SK-N-SH (cell line): ENCODE results near the gene SAE1. TPM values are rescaled to one million over a fixed set of nuclear protein-coding genes. Genes with fewer than 3 reads are reported as not detected.

Source experiments
- CTCF ChIA-PET: fragments of 300-600, 350-600 bp; formaldehyde crosslinking; extraction: SDS; loops from one replicate; lab custom pipeline; 2021; lab: Yijun Ruan, JAX
- POLR2A ChIA-PET: fragments of 350-600 bp; sonication (Branson Sonifier 250); formaldehyde crosslinking; extraction: SDS; loops from one replicate; lab custom pipeline; 2020; ENCODE audit warnings: antibody characterized with exemption, inconsistent platforms; lab: Yijun Ruan, JAX
- DNase-seq: peaks from one replicate; pipeline ENCODE4 v3.0.0; 2012
- H2AFZ ChIP-seq: fragments of 200-600 bp; sonication (generic); 2 replicates; pipeline ENCODE4 v1.8.1; 2016; ENCODE audit warnings: antibody characterized with exemption, mild to moderate bottlenecking, low read depth
- H3F3A ChIP-seq: fragments of 200-600 bp; sonication (generic); replicated peaks from 2 replicates; pipeline ENCODE3; 2016; ENCODE audit warnings: antibody characterized with exemption, mild to moderate bottlenecking; ENCODE audit not compliant: insufficient read depth
- H3K27ac ChIP-seq, 2 experiments: fragments of 200-500 bp in 1 of 2; fragments of 200-600 bp in 1 of 2; sonication (Bioruptor generic) in 1 of 2; sonication (generic), shearing (Covaris generic) in 1 of 2; 2 replicates each; pipeline versions ENCODE4 v1.5.1 to v1.6.1; 2014 to 2016; ENCODE audit warnings: low read depth in 2 of 2, inconsistent platforms in 1 of 2, low read length in 1 of 2, mild to moderate bottlenecking in 1 of 2, mixed read lengths in 1 of 2
- H3K27me3 ChIP-seq: fragments of 200-600 bp; sonication (generic), shearing (Covaris generic); 2 replicates; pipeline ENCODE4 v1.6.1; 2016; ENCODE audit warnings: mixed run types; ENCODE audit not compliant: insufficient read depth
- H3K36me3 ChIP-seq, 2 experiments: fragments of 200-500 bp in 1 of 2; fragments of 200-600 bp in 1 of 2; sonication (Bioruptor generic) in 1 of 2; sonication (generic) in 1 of 2; replicated peaks in 1 of 2; 2 replicates each; pipeline versions ENCODE3 to v1.5.1; 2014 to 2016; ENCODE audit warnings: low read length in 1 of 2, mild to moderate bottlenecking in 1 of 2; ENCODE audit not compliant: insufficient read depth in 2 of 2, control insufficient read depth in 1 of 2
- H3K4me1 ChIP-seq, 2 experiments: fragments of 200-500 bp in 1 of 2; fragments of 200-600 bp in 1 of 2; sonication (Bioruptor generic) in 1 of 2; sonication (generic), shearing (Covaris generic) in 1 of 2; 2 replicates each; pipeline versions ENCODE4 v1.5.1 to v1.6.1; 2014 to 2016; ENCODE audit warnings: low read depth in 1 of 2, low read length in 1 of 2, mixed run types in 1 of 2; ENCODE audit not compliant: insufficient read depth in 2 of 2, control insufficient read depth in 1 of 2
- H3K4me2 ChIP-seq: fragments of 200-600 bp; sonication (generic), shearing (Covaris generic); 2 replicates; pipeline ENCODE4 v1.6.1; 2017; ENCODE audit warnings: mixed run types
- H3K4me3 ChIP-seq, 2 experiments: fragments of 200-500 bp in 1 of 2; fragments of 200-600 bp in 1 of 2; sonication (Bioruptor generic) in 1 of 2; sonication (generic), shearing (Covaris generic) in 1 of 2; 2 replicates each; pipeline versions ENCODE4 v1.5.1 to v1.8.1; 2014 to 2016; ENCODE audit warnings: low read depth in 2 of 2, inconsistent platforms in 1 of 2, low read length in 1 of 2, mild to moderate bottlenecking in 1 of 2, mixed read lengths in 1 of 2, moderate library complexity in 1 of 2
- H3K79me2 ChIP-seq: fragments of 200-600 bp; sonication (generic); 2 replicates; pipeline ENCODE4 v1.8.1; 2017; ENCODE audit warnings: mild to moderate bottlenecking; ENCODE audit not compliant: insufficient read depth
- H3K9ac ChIP-seq: fragments of 200-600 bp; sonication (generic); 2 replicates; pipeline ENCODE4 v1.6.1; 2017; ENCODE audit warnings: mixed run types
- H3K9me2 ChIP-seq: fragments of 200-600 bp; sonication (generic); 2 replicates; pipeline ENCODE4 v1.6.1; 2017; ENCODE audit warnings: mixed run types
- H3K9me3 ChIP-seq: fragments of 200-600 bp; sonication (generic); 2 replicates; pipeline ENCODE4 v1.6.1; 2017; ENCODE audit warnings: mixed run types, mild to moderate bottlenecking, moderate library complexity
- H4K20me1 ChIP-seq: fragments of 200-600 bp; sonication (generic); 2 replicates; pipeline ENCODE4 v1.6.1; 2017; ENCODE audit warnings: mild to moderate bottlenecking, mixed run types; ENCODE audit not compliant: insufficient read depth
- ELF1 ChIP-seq: IDR thresholded peaks from 2 replicates; pipeline ENCODE4 v1.4.0; 2012
- EP300 ChIP-seq, 2 experiments: IDR thresholded peaks; 2 replicates each; pipeline versions ENCODE4 v1.4.0 to v1.6.1; 2012; ENCODE audit warnings: borderline replicate concordance in 1 of 2, low read depth in 1 of 2, low read length in 1 of 2
- EZH2phosphoT487 ChIP-seq: fragments of 200-600 bp; sonication (generic); IDR thresholded peaks from 2 replicates; pipeline ENCODE4 v1.6.1; 2017; ENCODE audit warnings: low read depth, mixed run types, mild to moderate bottlenecking, antibody characterized with exemption, moderate library complexity, borderline replicate concordance
- FOXM1 ChIP-seq: IDR thresholded peaks from 2 replicates; pipeline ENCODE4 v1.4.0; 2012; ENCODE audit warnings: low read depth, mild to moderate bottlenecking
- GATA2 ChIP-seq: sonication (generic); formaldehyde crosslinking; IDR thresholded peaks from 2 replicates; pipeline ENCODE4 v1.5.0; 2020; ENCODE audit warnings: mild to moderate bottlenecking, missing genetic modification reagents
- JUND ChIP-seq: IDR thresholded peaks from 2 replicates; pipeline ENCODE4 v1.4.0; 2012
- NFIC ChIP-seq: IDR thresholded peaks from 2 replicates; pipeline ENCODE4 v1.4.0; 2012; ENCODE audit warnings: borderline replicate concordance
- NRF1 ChIP-seq: IDR thresholded peaks from 2 replicates; pipeline ENCODE4 v1.6.1; 2012; ENCODE audit warnings: low read depth, mild to moderate bottlenecking, low read length
- POLR2AphosphoS5 ChIP-seq: IDR thresholded peaks from 2 replicates; pipeline ENCODE4 v1.6.1; 2012; ENCODE audit warnings: low read depth, low read length
- RFX5 ChIP-seq: IDR thresholded peaks from 2 replicates; pipeline ENCODE4 v1.6.1; 2012; ENCODE audit warnings: mild to moderate bottlenecking, improper control_type of control experiment, low read length
- SIN3A ChIP-seq: IDR thresholded peaks from 2 replicates; pipeline ENCODE4 v1.6.1; 2012; ENCODE audit warnings: low read depth, mild to moderate bottlenecking, low read length, moderate library complexity, borderline replicate concordance
- TAF1 ChIP-seq: IDR thresholded peaks from 2 replicates; pipeline ENCODE4 v1.6.1; 2012; ENCODE audit warnings: low read depth, mild to moderate bottlenecking, low read length, moderate library complexity, borderline replicate concordance
- TCF12 ChIP-seq: IDR thresholded peaks from 2 replicates; pipeline ENCODE4 v1.4.0; 2012
- WGBS: methylation state at CpG from one replicate; pipeline ENCODE4 v1.1.6; 2017; ENCODE audit warnings: low lambda C conversion rate; 5-methylcytosine and 5-hydroxymethylcytosine counted together
- polyA plus RNA-seq, 3 experiments: library from polyadenylated mRNA; depleted of rRNA; stranded (reverse); fragments of >200 nt; gene quantifications; 2 replicates each; pipeline ENCODE4 v1.2.3, GENCODE V29; 2012
- TF ChIP-seq, protein P1 (sequence below): IDR thresholded peaks from 2 replicates; pipeline ENCODE4 v1.4.0; 2012; ENCODE audit warnings: low read depth
- TF ChIP-seq, protein P2 (sequence below): IDR thresholded peaks from 2 replicates; pipeline ENCODE4 v1.6.1; 2012; ENCODE audit warnings: mild to moderate bottlenecking, low read depth, low read length, moderate library complexity
- TF ChIP-seq, protein P3 (sequence below): fragments of 200-600 bp; sonication (generic); IDR thresholded peaks from 2 replicates; pipeline ENCODE4 v1.6.1; 2017; ENCODE audit warnings: antibody characterized with exemption, mild to moderate bottlenecking, moderate library complexity
- TF ChIP-seq, protein P4 (sequence below): IDR thresholded peaks from 2 replicates; pipeline ENCODE4; 2012
- TF ChIP-seq, protein P5 (sequence below): fragments of 150-350 bp; IDR thresholded peaks from 2 replicates; pipeline ENCODE4 v1.6.1; 2016; ENCODE audit warnings: mild to moderate bottlenecking, low read depth, low read length

SAE1 gene
- polyA plus RNA-seq, 1 of the 3 experiments (the other 2 are of a cell fraction): 123 TPM

DNA sequence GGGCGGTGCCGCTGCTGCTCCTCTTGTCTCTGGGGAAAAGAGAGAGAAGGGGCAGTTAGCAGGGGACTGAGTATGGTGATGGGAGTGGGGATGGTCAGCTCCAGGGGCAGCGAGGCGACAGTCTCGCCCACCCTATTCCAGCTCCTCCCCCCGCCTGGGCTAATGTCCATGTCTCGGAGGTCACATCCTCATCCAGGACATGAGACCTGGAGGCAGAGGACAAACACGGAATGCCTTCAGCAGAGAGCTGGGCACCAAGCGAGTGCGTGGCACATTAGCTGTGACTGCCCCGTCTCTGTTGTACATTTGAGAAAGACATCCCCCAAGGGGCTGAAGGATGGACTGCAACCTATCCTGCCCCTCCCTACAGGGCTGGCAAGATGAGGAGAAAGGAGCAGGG, 91.3 kb downstream of the SAE1 start:
- no peak overlapping the region for H3K27ac ChIP-seq
- peaks cover 23% of the 10 kb centered on the region for H4K20me1 ChIP-seq
- WGBS: 94% methylated on average over 9 of the region's 11 CpGs
- peaks cover 13 to 21% of the 10 kb centered on the region in 2 experiments for H3K36me3 ChIP-seq
- H3K4me2 ChIP-seq: no peak overlapping the region
- no peak overlapping the region for H3K9ac ChIP-seq
- ChIA-PET POLR2A (no interaction called here), CTCF (interaction anchor here (5.6 to 22.3 kb wide), 2 partner anchors 11 to 24 kb away, joined by 69 to 520 read pairs; no protein-coding TSS in a partner anchor)
- H3K79me2 ChIP-seq: peaks cover 45% of the 10 kb centered on the region
- H3K4me1 ChIP-seq: peaks cover 8 to 12% of the 10 kb centered on the region in 2 experiments; a peak in 3 of 4 replicates
- H3K27me3 ChIP-seq: no peaks in the 10 kb centered on the region
- H3K4me3 ChIP-seq: no peak overlapping the region
- no peak overlapping the region for H2AFZ ChIP-seq
- no peaks in the 10 kb centered on the region for H3K9me3 ChIP-seq
- H3K9me2 ChIP-seq: no peaks in the 10 kb centered on the region
- TF ChIP-seq, protein P1, sequence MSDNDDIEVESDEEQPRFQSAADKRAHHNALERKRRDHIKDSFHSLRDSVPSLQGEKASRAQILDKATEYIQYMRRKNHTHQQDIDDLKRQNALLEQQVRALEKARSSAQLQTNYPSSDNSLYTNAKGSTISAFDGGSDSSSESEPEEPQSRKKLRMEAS: no peak
- TF ChIP-seq GATA2: no peak
- no peak for TF ChIP-seq RFX5
- H3F3A ChIP-seq: peaks cover 23% of the 10 kb centered on the region
- no peak for DNase-seq

DNA sequence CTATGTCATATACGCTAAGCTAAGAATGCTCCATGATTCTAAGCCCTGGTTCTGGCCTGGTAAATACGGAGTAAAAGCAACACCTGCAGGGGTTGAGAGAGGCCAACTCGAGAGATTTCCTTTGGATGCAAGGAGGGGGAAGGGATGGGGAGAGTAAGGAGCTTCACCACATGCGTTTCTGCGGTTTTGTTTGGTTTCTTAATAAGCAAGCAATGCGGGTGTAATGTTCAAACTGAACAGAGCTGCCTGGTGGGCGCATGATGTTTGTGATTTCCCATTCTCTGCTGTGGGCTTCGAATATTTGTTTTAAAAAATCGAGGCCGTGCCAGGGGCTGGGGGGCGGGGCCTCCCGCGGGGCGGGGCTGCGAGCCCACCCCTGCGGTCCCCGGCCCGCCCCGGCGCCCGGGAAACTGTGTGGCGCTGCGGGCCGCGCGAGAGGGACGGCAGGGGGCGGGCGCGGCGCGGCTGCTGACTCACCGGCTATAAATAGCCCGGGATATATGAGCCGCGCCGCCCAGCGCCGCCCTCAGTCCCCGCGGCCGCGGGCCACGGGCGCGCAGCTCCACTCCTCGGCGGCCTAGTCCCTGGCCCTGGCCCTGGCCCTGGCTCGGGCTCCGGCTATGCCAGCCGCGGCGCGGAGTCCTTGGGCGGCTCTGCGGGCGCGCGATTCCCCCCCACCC, 95.3 kb downstream of the SAE1 start:
- H3K36me3 ChIP-seq: peaks cover 11 to 16% of the 10 kb centered on the region in 2 experiments
- peak overlapping the region; percentile 96 for H3K4me2 ChIP-seq
- no peaks in the 10 kb centered on the region for H3K9me2 ChIP-seq
- 40% methylated on average over 6 of the region's 59 CpGs for WGBS
- H3K9ac ChIP-seq: peak overlapping the region; percentile 74
- peaks cover 48% of the 10 kb centered on the region for H4K20me1 ChIP-seq
- H3K4me1 ChIP-seq: peaks cover 20 to 26% of the 10 kb centered on the region in 2 experiments; a peak in 3 of 4 replicates
- H3K9me3 ChIP-seq: no peaks in the 10 kb centered on the region
- POLR2A ChIA-PET: interaction anchor here (0.5 to 2.8 kb wide), 15 partner anchors 13 to 119 kb away, joined by 3 to 65 read pairs (median 4); partner anchors contain the start of genes CCDC9, INAFM1, SAE1 and ZC3H4
- no peaks in the 10 kb centered on the region for H3K27me3 ChIP-seq
- H3K79me2 ChIP-seq: peaks cover 80% of the 10 kb centered on the region
- no peak overlapping the region for H2AFZ ChIP-seq
- peak overlapping the region; percentile 90 to 92 for H3K27ac ChIP-seq
- peak; percentile 99 for DNase-seq
- CTCF ChIA-PET: interaction anchor here (0.5 to 22.3 kb wide), 6 partner anchors 8 to 76 kb away, joined by 3 to 520 read pairs (median 5); no protein-coding TSS in a partner anchor
- H3K4me3 ChIP-seq: peak overlapping the region; percentile 49 to 93; a peak in 3 of 4 replicates
- H3F3A ChIP-seq: peaks cover 33% of the 10 kb centered on the region
- TF ChIP-seq, protein P2, sequence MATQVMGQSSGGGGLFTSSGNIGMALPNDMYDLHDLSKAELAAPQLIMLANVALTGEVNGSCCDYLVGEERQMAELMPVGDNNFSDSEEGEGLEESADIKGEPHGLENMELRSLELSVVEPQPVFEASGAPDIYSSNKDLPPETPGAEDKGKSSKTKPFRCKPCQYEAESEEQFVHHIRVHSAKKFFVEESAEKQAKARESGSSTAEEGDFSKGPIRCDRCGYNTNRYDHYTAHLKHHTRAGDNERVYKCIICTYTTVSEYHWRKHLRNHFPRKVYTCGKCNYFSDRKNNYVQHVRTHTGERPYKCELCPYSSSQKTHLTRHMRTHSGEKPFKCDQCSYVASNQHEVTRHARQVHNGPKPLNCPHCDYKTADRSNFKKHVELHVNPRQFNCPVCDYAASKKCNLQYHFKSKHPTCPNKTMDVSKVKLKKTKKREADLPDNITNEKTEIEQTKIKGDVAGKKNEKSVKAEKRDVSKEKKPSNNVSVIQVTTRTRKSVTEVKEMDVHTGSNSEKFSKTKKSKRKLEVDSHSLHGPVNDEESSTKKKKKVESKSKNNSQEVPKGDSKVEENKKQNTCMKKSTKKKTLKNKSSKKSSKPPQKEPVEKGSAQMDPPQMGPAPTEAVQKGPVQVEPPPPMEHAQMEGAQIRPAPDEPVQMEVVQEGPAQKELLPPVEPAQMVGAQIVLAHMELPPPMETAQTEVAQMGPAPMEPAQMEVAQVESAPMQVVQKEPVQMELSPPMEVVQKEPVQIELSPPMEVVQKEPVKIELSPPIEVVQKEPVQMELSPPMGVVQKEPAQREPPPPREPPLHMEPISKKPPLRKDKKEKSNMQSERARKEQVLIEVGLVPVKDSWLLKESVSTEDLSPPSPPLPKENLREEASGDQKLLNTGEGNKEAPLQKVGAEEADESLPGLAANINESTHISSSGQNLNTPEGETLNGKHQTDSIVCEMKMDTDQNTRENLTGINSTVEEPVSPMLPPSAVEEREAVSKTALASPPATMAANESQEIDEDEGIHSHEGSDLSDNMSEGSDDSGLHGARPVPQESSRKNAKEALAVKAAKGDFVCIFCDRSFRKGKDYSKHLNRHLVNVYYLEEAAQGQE: peak; percentile 74
- TF ChIP-seq, protein P3, sequence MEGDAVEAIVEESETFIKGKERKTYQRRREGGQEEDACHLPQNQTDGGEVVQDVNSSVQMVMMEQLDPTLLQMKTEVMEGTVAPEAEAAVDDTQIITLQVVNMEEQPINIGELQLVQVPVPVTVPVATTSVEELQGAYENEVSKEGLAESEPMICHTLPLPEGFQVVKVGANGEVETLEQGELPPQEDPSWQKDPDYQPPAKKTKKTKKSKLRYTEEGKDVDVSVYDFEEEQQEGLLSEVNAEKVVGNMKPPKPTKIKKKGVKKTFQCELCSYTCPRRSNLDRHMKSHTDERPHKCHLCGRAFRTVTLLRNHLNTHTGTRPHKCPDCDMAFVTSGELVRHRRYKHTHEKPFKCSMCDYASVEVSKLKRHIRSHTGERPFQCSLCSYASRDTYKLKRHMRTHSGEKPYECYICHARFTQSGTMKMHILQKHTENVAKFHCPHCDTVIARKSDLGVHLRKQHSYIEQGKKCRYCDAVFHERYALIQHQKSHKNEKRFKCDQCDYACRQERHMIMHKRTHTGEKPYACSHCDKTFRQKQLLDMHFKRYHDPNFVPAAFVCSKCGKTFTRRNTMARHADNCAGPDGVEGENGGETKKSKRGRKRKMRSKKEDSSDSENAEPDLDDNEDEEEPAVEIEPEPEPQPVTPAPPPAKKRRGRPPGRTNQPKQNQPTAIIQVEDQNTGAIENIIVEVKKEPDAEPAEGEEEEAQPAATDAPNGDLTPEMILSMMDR: peak; percentile 14; the same call in 1 of the 2 replicates
- TF ChIP-seq EZH2phosphoT487: no peak
- TF ChIP-seq TAF1: peak; percentile 94
- peak; percentile 96; the same call in 1 of the 2 replicates for TF ChIP-seq SIN3A
- peak; percentile 99 for TF ChIP-seq POLR2AphosphoS5
- TF ChIP-seq, protein P4, sequence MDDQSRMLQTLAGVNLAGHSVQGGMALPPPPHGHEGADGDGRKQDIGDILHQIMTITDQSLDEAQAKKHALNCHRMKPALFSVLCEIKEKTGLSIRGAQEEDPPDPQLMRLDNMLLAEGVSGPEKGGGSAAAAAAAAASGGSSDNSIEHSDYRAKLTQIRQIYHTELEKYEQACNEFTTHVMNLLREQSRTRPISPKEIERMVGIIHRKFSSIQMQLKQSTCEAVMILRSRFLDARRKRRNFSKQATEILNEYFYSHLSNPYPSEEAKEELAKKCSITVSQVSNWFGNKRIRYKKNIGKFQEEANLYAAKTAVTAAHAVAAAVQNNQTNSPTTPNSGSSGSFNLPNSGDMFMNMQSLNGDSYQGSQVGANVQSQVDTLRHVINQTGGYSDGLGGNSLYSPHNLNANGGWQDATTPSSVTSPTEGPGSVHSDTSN: no peak
- peak; percentile 47; the same call in 1 of the 2 replicates for TF ChIP-seq JUND
- TF ChIP-seq ELF1: no peak
- no peak for TF ChIP-seq NRF1
- no peak for TF ChIP-seq FOXM1
- TF ChIP-seq, protein P5, sequence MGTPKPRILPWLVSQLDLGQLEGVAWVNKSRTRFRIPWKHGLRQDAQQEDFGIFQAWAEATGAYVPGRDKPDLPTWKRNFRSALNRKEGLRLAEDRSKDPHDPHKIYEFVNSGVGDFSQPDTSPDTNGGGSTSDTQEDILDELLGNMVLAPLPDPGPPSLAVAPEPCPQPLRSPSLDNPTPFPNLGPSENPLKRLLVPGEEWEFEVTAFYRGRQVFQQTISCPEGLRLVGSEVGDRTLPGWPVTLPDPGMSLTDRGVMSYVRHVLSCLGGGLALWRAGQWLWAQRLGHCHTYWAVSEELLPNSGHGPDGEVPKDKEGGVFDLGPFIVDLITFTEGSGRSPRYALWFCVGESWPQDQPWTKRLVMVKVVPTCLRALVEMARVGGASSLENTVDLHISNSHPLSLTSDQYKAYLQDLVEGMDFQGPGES: no peak
- no peak for TF ChIP-seq NFIC
- TF ChIP-seq EP300 (IDR thresholded peaks at IDR 0.05; ENCODE audit: borderline replicate concordance in 1 of 2, low read depth in 1 of 2, low read length in 1 of 2): peak in 1 of 2 experiments; percentile 35; a peak in 1 of 4 replicates
- TF ChIP-seq TCF12: no peak
- TF ChIP-seq, protein P1: no peak
